ENCODE results near the gene CHRDL1.
A peak's percentile ranks its signal among the peaks of the same experiment; 100 is the strongest.
"Not testable (repeated sequence)": the region's sequence is repeated elsewhere in the genome, so short reads cannot be mapped to it uniquely, and the experiment has no call there.

CHRDL1 gene

DNA sequence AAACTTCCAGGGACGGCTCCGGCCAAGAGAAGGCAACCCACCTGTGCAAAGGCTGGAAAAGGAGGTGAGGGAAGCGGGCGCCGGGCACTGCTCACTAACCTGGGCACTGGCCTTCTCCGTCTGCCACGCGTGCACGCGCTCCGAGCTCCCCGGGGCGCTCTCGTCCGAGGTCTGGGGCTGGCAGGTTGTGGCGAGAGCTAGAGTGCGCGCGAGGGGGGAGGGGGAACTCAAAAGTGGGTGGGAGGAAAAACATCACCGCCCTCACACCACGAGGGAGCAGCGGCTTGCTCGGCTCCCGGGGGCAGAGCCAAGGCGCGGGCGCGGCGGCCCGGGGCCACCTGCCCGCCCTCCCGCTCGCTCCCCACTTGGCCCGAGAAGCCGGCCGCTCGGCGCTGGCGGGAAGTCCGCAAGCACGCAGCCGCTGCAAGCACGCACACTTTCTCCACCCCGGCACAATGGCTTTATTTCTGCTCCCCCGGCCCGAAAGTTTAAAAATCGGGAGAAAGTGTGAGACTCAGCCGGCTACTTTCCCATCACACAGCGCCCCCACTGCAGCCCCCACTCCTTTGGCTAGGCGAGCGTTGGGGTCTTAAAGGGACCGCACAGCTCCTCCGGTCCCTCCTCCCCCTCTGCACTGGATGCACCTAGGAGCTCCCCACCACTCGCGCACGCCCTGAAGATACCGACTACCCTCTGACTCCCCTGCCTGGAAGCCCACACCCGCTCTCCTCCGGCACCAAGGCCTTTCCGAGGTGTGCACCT, at the start of gene CHRDL1:
TSS of gene CHRDL1 (minus strand) at position 173 of the 762 bp plus-strand sequence. CDS start 3,636 bp downstream, outside the sequence.
- peak; percentile 3 for DNase-seq

GRCh38 chrX:110836982-110837381, 41.4 kb upstream of the CHRDL1 start:
- DNase-seq, result no peak

- DNase-seq, result no peak
Measured at GRCh38 chrX:110836451-110836850, 40.8 kb upstream of the CHRDL1 start.

DNA sequence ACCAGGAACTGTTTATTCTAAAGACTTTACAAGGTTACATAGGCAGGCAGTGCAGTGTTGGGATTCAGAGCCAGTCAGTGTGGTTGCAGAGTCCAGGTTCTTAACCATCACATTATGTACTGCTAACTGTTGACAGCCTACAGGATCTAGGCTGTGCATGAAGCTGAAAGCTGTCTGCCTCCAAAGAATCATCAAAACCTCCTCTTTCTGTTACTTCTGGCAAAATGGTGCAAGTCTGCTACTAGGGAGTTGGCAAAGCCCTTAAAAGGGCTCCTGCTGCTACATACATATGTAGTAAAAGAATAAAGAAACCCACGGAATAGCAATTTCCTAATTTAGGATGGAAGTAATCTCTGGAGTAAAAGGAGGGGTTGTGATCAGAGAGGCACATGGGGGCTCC, 40.4 kb upstream of the CHRDL1 start:
- no peak for DNase-seq

DNA sequence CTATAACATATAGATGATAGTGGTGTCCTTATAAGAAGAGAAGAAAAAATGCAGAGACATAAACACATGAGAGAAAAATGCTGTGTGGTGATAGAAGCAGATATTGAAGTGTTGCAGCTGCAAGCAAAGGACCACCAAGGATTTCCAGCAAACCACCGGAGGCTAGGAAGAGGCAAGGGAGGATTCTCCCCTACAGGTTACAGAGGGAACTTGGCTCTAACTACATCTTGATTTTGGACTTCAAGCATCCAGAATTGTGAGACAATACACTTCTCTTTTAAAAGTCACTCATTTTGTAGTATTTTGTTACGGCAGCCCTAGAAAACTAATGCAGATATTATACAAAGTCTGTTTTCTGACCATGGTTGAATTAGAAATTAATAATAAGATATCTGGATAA, 30.4 kb upstream of the CHRDL1 start:
- no peak for DNase-seq

- not testable (repeated sequence) for DNase-seq
Measured at GRCh38 chrX:110816543-110816942, 20.9 kb upstream of the CHRDL1 start.

GRCh38 chrX:110806145-110806544, 10.5 kb upstream of the CHRDL1 start:
- DNase-seq, result no peak

DNA sequence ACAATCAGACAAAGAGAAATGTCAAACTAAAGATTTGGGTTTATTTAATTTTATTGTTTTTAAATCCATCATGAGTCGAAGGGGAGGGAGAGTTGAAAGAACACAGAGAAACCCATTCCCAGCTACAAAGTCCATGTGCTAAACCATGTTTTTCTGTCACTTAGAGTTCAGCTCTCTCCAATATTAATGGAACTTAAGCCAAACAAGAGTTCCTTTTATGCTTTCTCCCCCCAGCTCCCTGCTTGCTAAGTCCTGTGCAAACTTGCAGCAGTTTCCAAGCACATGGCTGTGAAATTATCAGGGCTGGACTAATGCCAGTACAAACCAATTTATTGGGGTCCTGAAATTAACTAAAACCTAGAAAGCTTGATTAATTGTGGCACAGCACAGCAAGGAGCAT, 9.7 kb upstream of the CHRDL1 start:
- DNase-seq, result no peak

DNA sequence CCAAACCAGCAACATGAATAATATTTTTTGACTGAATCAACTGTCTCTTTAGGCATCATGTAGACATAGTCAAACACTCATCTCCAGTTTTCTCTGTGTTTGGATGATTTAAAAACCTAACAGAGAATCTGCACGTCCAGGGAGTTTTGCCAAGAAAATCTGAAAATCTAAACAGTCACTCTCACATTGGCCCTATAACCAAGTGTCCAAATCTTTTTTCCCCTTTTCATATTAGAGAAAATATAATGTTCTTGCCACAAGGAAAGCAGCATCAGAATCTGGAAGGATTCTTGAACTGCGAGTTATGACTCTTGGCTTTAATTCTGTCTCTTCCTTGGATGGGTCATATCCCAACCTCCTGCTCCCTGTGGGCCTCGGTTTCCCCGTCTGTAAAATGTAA, 8.8 kb upstream of the CHRDL1 start:
- DNase-seq, result no peak

GRCh38 chrX:110803506-110803905, 7.9 kb upstream of the CHRDL1 start:
- DNase-seq, result no peak

DNA sequence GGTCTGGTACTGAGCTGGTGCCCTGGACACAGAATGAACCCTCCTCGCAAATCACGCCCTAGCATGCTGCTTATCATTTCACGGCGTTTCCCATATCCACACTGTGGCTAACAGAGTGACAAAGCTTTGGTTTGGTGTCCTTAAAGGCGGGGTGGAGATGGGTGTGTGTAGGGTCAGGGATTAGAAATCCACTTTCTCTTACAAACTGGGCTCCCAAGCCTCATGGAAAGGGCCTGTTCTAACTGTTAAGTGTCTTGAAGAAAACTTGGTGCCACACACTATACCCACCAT, 735 bp upstream of the CHRDL1 start:
- no peak for DNase-seq

GRCh38 chrX:110794601-110795000, 1.0 kb downstream of the CHRDL1 start:
- no peak for DNase-seq

- no peak for DNase-seq
Measured at GRCh38 chrX:110791071-110791470, 4.5 kb downstream of the CHRDL1 start.

DNA sequence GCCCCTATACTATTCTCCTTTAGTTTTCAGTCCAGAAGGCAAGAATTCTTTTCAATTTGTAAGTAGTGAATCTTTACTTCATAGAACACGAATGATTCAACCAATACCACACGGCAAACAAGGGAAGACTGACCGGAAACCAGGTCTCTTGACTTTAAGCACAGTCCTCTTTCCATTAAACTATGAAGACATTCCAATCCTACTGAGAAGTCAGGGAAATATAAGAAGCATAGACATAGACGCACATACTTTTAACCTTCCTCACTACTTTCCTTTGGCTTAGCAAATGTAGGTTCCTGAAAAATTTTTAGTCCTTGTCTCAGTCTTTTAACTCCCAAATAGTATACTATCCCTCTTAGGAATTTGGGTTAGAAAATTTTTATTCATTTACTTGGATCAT, 9.1 kb downstream of the CHRDL1 start:
- no peak for DNase-seq

- no peak for DNase-seq
Measured at GRCh38 chrX:110759785-110760184, 35.8 kb downstream of the CHRDL1 start.

DNA sequence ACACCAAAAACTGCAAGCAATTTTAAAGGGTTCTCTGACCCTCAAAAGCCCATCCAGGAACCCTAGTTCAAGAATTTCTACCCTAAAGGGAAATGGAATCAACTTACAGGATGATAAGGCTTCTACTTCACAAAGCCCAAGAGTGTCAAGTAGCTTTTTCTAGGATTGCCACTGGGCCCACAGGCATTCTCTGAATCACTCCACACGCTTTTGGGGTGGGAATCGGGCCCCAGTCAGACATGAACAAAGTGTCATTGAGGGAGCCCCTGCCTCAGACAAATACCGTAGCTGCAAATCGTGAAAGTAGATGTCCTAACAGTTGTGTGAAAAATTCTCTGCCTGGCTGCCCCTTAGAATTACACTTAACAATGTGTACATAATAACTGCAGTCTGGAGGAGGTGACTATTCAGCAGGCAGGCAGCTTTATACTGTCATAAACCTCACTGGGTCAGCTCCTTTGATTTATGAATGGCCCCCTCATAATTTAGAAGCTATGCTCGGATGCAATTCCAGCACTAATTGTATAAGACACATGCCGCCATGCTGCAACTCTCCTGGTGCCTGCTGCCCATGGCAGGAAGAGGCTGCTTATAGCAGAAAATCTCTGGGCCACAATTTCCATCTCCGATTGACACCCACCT, 36.7 kb downstream of the CHRDL1 start:
- no peak for DNase-seq

DNA sequence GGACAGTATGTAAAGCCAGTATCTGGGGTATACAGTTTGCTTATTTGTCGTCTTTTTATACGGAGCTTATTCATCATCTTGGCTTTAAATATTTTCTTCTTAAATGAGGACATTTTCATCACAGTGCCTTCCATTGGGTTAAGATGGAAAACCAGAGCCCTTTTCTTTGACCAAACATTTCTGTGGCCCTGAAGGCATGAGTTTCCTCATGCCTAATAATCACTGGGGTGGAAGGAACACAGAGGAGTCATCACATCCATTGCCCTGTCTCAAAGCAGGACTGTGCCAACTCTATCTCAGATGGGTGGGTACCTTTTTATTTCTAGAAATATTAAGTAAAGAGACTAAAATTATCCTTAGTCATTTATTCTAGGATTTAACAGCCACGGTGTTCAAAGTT, 40.0 kb downstream of the CHRDL1 start:
- DNase-seq, result no peak

GRCh38 chrX:110755061-110755460, 40.6 kb downstream of the CHRDL1 start:
- no peak for DNase-seq

DNA sequence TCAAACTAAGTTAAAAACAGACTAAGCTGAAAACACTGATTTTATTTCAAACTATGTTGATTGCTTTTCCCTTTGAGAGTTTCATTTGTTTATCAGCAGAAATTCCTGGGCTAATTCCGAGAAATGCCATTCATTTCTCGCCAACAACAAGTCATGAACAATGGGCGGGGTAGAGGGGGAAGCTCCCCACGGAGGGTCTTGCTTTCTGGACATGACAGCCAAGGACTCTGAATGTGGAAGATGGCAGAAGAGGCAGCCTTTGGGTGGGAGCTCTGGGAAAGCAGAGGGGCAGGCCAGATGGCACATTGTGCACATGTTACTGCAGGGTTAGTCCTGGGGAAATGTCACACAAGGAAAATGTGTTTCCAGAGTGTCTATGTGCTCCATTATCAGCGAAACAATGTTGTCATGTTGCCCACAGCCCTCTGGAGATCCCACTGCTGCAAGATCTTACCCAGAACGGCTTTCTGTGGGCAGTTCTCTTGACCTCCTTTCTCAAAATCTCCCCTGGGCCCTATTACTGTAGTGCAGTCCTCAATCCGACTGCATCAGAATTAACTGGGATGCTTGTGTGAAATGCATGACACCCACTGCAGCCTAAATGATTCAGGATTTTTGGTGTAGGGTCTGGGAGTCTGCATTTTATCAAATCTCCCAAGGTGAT, 45.0 kb downstream of the CHRDL1 start:
- DNase-seq, result no peak

DNA sequence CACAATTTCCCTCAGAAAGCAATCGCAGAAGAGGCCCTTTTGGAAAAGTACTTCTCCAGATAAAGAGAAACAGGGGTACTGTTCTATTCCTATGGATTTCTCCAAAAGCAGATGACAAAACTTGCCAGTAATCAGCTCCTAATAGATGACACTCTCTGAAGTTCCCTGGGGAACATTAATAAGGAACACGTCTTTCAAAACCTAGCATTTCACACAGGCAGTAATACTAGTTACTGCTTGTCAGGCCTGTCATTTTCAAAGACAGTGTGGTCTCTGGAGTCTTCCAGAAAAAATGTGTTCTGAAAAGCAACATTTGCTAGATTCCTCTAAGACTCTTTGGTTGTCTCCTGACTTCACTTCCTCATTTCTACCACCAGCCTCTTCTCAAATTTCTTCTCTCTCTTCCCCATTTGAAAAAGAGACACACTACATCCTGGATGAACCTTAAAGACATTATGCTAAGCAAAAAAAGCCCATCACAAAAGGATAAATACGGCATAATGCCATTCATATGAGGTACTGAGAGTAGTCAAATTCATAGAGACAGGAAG, 47.3 kb downstream of the CHRDL1 start:
- DNase-seq, result no peak

DNA sequence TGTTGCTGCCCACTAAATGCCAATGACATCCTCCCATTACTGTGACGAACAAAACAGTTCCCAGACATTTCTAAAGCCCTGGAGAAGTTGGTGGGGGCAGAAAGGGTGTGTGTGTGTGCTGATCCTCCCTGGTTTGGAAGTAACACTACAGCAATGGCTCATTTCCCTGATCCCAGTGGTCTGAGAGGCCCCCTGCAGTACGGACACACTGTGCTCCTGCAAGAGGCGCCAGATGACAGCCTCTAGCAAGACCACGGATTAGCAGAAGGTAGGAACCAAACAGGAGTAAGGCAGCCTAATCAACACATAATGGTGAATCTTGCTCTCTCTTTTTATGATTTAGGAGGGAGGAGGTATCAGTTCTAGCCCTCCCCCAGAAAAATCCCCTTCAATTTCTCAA, 49.6 kb downstream of the CHRDL1 start:
- no peak for DNase-seq

GRCh38 chrX:110745288-110745687, 50.3 kb downstream of the CHRDL1 start:
- DNase-seq, result no peak

DNA sequence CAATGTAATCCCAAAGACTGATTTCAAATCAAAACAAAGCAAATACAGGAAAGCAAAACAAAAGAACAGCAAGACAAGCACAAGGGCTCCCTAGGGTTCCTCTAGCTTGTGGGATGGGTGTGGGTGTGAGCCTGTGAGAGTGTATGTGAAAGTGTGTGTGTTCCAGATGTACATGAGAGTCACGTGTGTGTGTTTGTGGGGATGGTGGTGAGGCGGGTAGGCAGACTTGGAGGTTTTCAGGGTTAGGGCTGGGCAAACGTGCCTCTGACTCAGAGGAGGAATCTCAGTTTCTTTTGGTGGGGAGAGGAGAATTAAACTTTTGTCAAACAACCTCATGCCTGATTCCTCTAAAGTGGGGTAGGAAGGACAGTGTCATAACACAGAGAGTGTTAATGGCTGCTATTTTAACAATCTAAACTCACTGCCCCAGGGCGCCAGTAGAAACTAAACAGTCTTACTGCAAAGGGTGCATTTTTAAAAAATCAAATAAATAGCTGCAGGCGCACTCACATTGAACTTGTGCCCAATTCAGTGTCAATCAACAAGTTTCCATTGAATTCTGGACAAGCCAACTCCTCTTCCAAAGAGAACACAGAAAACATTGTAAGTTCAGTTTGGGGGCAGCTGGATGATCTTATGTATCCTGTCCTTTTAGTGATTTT, 51.8 kb downstream of the CHRDL1 start:
- no peak for DNase-seq
